ENCODE measurements around the gene ANAPC7.

DNA sequence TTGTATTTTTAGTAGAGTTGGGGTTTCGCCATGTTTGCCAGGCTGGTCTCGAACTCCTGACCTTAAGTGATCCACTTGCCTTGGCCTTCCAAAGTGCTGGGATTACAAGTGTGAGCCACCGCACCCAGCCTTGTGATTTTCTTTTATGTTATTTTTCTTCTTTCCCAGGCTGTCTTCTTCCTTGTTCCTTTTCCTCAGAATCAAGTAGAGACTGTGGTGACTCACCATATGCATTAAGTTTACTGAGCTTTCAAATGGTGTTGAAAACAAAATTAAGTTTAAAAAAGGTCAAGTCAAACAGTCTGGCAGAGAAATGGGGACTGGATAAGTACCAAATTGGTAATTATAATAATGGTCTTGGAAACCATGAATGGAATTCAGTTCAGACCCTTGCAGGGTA lies 40.9 kb upstream of the ANAPC7 start:
- TF ChIP-seq, protein P1, sequence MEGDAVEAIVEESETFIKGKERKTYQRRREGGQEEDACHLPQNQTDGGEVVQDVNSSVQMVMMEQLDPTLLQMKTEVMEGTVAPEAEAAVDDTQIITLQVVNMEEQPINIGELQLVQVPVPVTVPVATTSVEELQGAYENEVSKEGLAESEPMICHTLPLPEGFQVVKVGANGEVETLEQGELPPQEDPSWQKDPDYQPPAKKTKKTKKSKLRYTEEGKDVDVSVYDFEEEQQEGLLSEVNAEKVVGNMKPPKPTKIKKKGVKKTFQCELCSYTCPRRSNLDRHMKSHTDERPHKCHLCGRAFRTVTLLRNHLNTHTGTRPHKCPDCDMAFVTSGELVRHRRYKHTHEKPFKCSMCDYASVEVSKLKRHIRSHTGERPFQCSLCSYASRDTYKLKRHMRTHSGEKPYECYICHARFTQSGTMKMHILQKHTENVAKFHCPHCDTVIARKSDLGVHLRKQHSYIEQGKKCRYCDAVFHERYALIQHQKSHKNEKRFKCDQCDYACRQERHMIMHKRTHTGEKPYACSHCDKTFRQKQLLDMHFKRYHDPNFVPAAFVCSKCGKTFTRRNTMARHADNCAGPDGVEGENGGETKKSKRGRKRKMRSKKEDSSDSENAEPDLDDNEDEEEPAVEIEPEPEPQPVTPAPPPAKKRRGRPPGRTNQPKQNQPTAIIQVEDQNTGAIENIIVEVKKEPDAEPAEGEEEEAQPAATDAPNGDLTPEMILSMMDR (IDR thresholded peaks at IDR 0.05) = no peak
- TF ChIP-seq POLR2A (IDR thresholded peaks at IDR 0.05) = no peak
